KOPT-K1 (cell line): ENCODE results near the gene NR2C1.
A peak's percentile ranks its signal among the peaks of the same experiment; 100 is the strongest.
"Not testable (repeated sequence)": the region's sequence is repeated elsewhere in the genome, so short reads cannot be mapped to it uniquely, and the experiment has no call there.

Experiments used
- H3K27ac ChIP-seq: fragments of 200-600 bp; sonication (generic); 2 replicates; pipeline ENCODE4 v1.5.1; 2016; ENCODE audit warnings: antibody characterized with exemption, mild to moderate bottlenecking, low read depth, low read length; ENCODE audit not compliant: poor library complexity, severe bottlenecking
- H3K36me3 ChIP-seq: fragments of 200-600 bp; sonication (generic); 2 replicates; pipeline ENCODE4 v1.5.1; 2017; ENCODE audit warnings: antibody characterized with exemption, mild to moderate bottlenecking, low read length, moderate library complexity; ENCODE audit not compliant: insufficient read depth
- H3K9me3 ChIP-seq: fragments of 200-600 bp; sonication (generic); 2 replicates; pipeline ENCODE4 v1.5.1; 2017; ENCODE audit warnings: antibody characterized with exemption, low read length, mild to moderate bottlenecking; ENCODE audit not compliant: insufficient read depth, poor library complexity, severe bottlenecking

The NR2C1 gene

DNA sequence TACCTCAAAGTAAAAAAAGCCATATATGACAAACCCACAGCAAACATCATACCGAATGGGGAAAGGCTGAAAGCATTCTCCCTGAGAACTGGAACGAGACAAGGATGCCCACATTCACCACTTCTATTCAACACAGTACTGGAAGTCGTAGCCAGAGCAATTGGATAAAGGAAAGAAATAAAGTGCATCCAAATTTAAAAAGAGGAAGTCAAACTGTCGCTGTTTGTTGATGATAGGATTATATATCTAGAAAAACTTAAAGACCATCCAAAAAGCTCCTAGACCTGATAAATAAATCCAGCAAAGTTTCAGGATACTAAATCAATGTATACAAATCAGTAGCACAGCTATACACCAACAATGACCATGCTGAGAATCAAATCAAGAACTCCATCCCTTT, 75.1 kb downstream of the NR2C1 start:
- Histone ChIP-seq H3K27ac (no peak overlapping the region), H3K9me3 (no peaks in the 10 kb centered on the region), H3K36me3 (peaks cover 64% of the 10 kb centered on the region)

- Histone ChIP-seq H3K27ac (no peak overlapping the region), H3K9me3 (no peaks in the 10 kb centered on the region), H3K36me3 (peaks cover 68% of the 10 kb centered on the region)
Observed at GRCh38 chr12:94997726-94998125, 75.7 kb downstream of the NR2C1 start.

DNA sequence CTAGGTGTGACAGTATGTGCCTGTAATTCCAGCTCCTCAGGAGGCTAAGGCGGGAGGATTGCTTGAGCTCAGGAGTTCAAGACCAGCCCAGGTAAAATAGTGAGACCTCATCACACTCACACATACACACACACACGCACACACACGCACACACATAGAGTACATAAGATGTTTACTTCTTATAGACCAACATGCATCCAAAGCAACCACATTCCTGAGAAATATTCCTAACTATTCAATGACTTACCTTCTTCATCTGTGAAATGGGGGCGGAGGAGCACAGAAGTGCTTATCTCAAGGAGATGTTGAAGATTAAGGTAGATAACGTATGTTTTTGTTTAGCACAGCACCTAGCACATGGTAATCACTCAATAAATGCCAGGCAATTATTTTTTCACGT, 76.4 kb downstream of the NR2C1 start:
- Histone ChIP-seq H3K9me3 (no peaks in the 10 kb centered on the region), H3K27ac (no peak overlapping the region), H3K36me3 (peaks cover 74% of the 10 kb centered on the region)

DNA sequence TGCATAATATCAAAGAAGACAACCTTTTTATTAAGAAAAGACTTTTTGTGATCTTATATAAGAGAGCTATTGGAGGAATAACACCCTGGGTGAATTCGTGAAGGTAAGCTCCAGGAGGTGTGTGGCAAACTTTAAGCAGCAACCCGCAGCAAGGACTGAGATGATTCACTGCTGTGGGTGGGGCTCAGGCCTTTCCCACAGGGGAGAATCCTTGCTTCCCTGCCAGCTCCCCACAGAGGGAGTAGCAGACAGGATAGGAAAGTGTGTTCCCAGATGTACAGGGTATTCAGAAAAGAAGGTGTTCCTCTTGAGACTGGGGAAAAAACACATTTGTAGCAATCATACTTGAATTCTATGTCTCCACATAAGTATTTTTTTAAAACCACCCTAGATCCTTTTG, 79.1 kb downstream of the NR2C1 start:
- Histone ChIP-seq H3K27ac (no peak overlapping the region), H3K9me3 (no peaks in the 10 kb centered on the region), H3K36me3 (peaks cover 62% of the 10 kb centered on the region)

- not testable (repeated sequence) for H3K9me3 ChIP-seq, H3K27ac ChIP-seq
- H3K36me3 ChIP-seq = peaks cover 58% of the 10 kb centered on the region
Observed at GRCh38 chr12:94993855-94994254, 79.6 kb downstream of the NR2C1 start.

GRCh38 chr12:94990222-94990621, 83.2 kb downstream of the NR2C1 start:
- Histone ChIP-seq H3K36me3 (peaks cover 39% of the 10 kb centered on the region), H3K27ac (no peak overlapping the region), H3K9me3 (no peaks in the 10 kb centered on the region)

GRCh38 chr12:94988471-94988870, 84.9 kb downstream of the NR2C1 start:
- Histone ChIP-seq H3K9me3 (no peaks in the 10 kb centered on the region), H3K27ac (peak overlapping the region; percentile 38), H3K36me3 (peaks cover 32% of the 10 kb centered on the region)

DNA sequence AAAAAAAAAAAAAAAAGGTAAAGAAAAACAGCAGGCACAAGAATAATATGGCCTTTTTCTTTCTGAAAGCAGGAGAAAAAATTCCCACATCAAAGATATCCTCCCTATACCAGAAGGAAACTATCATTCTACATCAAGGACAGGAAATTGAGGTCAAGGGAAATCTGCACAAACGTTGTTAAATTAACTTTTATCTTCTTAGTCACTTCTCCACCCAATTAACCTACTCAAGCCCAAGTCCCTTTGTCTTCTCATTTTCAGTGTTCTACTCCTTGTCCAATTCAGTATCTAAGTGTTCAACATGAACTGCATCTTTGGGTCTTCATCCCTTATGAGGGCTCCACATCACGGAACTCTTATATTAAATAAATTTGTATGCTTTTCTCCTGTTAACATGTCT, 85.6 kb downstream of the NR2C1 start:
- Histone ChIP-seq H3K36me3 (peaks cover 36% of the 10 kb centered on the region), H3K27ac (peak overlapping the region; percentile 38)

GRCh38 chr12:94987076-94987669, 86.2 kb downstream of the NR2C1 start:
- Histone ChIP-seq H3K36me3 (peaks cover 30% of the 10 kb centered on the region), H3K9me3 (no peaks in the 10 kb centered on the region), H3K27ac (peak overlapping the region; percentile 38)

More for the DNA sequence above, 85.6 kb downstream of the NR2C1 start:
- H3K9me3 ChIP-seq = no peaks in the 10 kb centered on the region

GRCh38 chr12:94985099-94985498, 88.3 kb downstream of the NR2C1 start:
- peaks cover 27% of the 10 kb centered on the region for H3K36me3 ChIP-seq
- not testable (repeated sequence) for H3K9me3 ChIP-seq, H3K27ac ChIP-seq

GRCh38 chr12:94983321-94983720, 90.1 kb downstream of the NR2C1 start:
- Histone ChIP-seq H3K9me3 (no peaks in the 10 kb centered on the region), H3K36me3 (peaks cover 35% of the 10 kb centered on the region), H3K27ac (peak overlapping the region; percentile 24)

GRCh38 chr12:94982456-94982855, 91.0 kb downstream of the NR2C1 start:
- Histone ChIP-seq H3K27ac (no peak overlapping the region), H3K36me3 (peaks cover 35% of the 10 kb centered on the region), H3K9me3 (no peaks in the 10 kb centered on the region)

DNA sequence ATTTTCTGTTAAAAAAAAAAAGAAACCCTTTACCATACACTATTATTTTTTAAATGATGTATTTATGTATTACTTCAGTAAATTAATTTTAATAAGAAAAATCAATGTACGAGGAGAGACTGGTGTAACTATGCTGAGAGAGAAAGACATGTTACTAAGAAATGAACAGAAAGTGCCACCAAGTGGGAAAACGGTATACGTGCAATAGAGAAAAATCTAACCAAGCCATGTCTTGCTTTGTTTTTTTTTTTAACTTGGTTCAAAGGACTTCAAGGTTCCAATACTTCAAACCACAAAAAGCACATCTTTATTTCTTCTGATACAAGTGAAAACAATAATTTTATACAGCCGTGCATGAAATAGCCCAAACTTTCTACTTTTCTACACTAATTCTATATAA, 92.8 kb downstream of the NR2C1 start:
- no peak overlapping the region for H3K27ac ChIP-seq
- H3K9me3 ChIP-seq = no peaks in the 10 kb centered on the region

GRCh38 chr12:94979941-94980340, 93.5 kb downstream of the NR2C1 start:
- Histone ChIP-seq H3K36me3 (peaks cover 35% of the 10 kb centered on the region), H3K27ac (no peak overlapping the region), H3K9me3 (no peaks in the 10 kb centered on the region)

More for the DNA sequence above, 92.8 kb downstream of the NR2C1 start:
- H3K36me3 ChIP-seq = peaks cover 34% of the 10 kb centered on the region

DNA sequence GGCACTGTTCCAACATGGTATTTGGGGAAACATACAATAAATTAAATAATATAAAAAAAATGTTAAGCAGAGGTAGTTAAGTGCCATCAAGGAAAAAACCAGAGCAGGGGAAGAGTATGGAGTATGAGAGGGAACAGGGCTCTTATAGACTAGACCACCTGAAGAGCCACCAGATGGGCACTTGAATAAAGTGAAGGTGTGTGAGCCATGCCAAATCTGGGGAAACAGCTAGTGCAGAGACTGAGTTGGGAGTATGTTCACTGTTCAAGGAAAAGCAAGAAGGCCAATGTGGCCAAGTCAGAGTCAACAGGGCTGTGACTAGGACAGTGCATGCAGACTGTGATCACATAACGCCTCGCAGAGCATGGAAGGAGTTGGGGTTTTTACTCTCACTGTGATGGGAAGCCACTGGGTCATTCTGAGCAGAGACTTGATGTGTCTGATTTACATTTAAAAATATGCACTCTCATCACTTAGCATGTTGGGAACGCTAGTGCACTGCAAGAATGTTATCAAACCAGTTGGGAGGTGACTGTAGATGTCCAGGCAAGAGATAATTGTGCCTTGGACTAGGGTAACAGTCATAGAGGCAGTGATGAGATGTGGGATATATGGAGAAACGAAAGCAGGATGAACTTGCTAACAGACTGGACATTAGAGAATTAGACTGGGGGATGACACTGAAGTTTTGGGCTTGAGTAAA, 95.5 kb downstream of the NR2C1 start:
- no peaks in the 10 kb centered on the region for H3K9me3 ChIP-seq

DNA sequence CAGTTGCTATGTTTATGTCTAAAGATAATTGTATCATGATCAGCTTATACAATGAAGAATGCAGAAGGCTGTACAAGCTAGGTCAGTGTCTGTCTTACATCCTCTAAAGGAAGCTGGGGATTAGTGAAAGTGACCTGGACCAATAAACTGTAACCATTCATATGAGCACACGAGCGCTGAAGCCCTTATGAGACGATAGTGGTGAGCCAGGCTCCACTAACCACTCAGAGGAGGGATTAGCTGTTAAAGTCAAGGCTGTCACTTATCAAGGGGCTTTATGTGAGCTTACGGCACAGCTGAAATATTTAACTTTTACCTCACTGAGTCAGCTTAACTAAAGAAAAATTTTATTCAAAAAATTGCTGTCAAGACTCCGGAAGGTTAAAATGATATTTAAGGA, 100.2 kb downstream of the NR2C1 start:
- no peak overlapping the region for H3K27ac ChIP-seq
- H3K9me3 ChIP-seq = no peaks in the 10 kb centered on the region
- peaks cover 32% of the 10 kb centered on the region for H3K36me3 ChIP-seq

More for the DNA sequence above, 95.5 kb downstream of the NR2C1 start:
- H3K36me3 ChIP-seq = peaks cover 20% of the 10 kb centered on the region
- H3K27ac ChIP-seq = no peak overlapping the region
